Stimulated activated CD4-positive, alpha-beta T cell treated with anti-CD3 and anti-CD28 coated beads, Interleukin-1b, Interleukin-23, amount 100 ng/mL, for 48 hours (primary cell): ENCODE results near the gene PRR14.
A peak's percentile ranks its signal among the peaks of the same experiment; 100 is the strongest.
"Not testable (repeated sequence)": the region's sequence is repeated elsewhere in the genome, so short reads cannot be mapped to it uniquely, and the experiment has no call there.

ENCODE experiments used
- DNase-seq: peaks from one replicate; pipeline ENCODE4 v3.0.0-alpha.2; 2020

The PRR14 gene

GRCh38 chr16:30696646-30697045, 45.9 kb downstream of the PRR14 start:
- not testable (repeated sequence) for DNase-seq

GRCh38 chr16:30697264-30698138, 46.7 kb downstream of the PRR14 start:
- no peak for DNase-seq

- peak; percentile 99 for DNase-seq
Observed at GRCh38 chr16:30698139-30698815, 47.5 kb downstream of the PRR14 start.

GRCh38 chr16:30698816-30699614, 48.3 kb downstream of the PRR14 start, which contains the start of gene SRCAP:
Gene SRCAP, plus strand, starts transcription at chr16:30699171. Its CDS starts 1,654 bp downstream, at chr16:30700825.
- DNase-seq = peak; percentile 88

- no peak for DNase-seq
Observed at GRCh38 chr16:30699615-30700099, 48.9 kb downstream of the PRR14 start.

GRCh38 chr16:30700491-30700890, 49.7 kb downstream of the PRR14 start:
- no peak for DNase-seq

- no peak for DNase-seq
Observed at GRCh38 chr16:30700971-30701370, 50.2 kb downstream of the PRR14 start.

GRCh38 chr16:30703071-30703470, 52.3 kb downstream of the PRR14 start:
- DNase-seq = not testable (repeated sequence)

- no peak for DNase-seq
Observed at GRCh38 chr16:30703971-30704370, 53.2 kb downstream of the PRR14 start.
